Testis (tissue), 5 donors: ENCODE measurements around the gene CST8. TPM values are rescaled to one million over a fixed set of nuclear protein-coding genes. Genes with fewer than 3 reads are reported as not detected.
A peak's percentile ranks its signal among the peaks of the same experiment; 100 is the strongest.

ENCODE experiments used
- DNase-seq: peaks from one replicate; pipeline ENCODE4 v3.0.0-alpha.2; 2019
- H3K27ac ChIP-seq, 2 donors: fragments of 200-600 bp; sonication (generic); one replicate each; pipeline ENCODE4 v1.5.1; 2019
- H3K27me3 ChIP-seq: fragments of 200-600 bp; sonication (generic); one replicate; pipeline ENCODE4 v1.5.1; 2019
- H3K36me3 ChIP-seq: fragments of 200-600 bp; sonication (generic); one replicate; pipeline ENCODE4 v1.5.1; 2017; ENCODE audit warnings: low read depth; ENCODE audit errors: missing control alignments
- H3K4me1 ChIP-seq: fragments of 200-600 bp; sonication (generic); one replicate; pipeline ENCODE4 v1.5.1; 2019
- H3K4me3 ChIP-seq, 2 donors: fragments of 200-600 bp; sonication (generic); one replicate each; pipeline ENCODE4 v1.5.1; 2017 to 2019
- H3K9me3 ChIP-seq: fragments of 200-600 bp; sonication (generic); one replicate; pipeline ENCODE4 v1.5.1; 2017
- CTCF ChIP-seq, 3 experiments: fragments of 450-650 bp in 2 of 3; fragments of 200-600 bp in 1 of 3; sonication (generic) in 1 of 3; IDR thresholded peaks; one replicate each; pipeline ENCODE4 v1.5.1; 2016 to 2019; ENCODE audit warnings: antibody characterized with exemption in 3 of 3, mild to moderate bottlenecking in 2 of 3, moderate library complexity in 1 of 3
- POLR2A ChIP-seq: fragments of 450-650 bp; IDR thresholded peaks from one replicate; pipeline ENCODE4 v1.6.1; 2017; ENCODE audit warnings: antibody characterized with exemption, mild to moderate bottlenecking, moderate library complexity
- WGBS, 2 donors: methylation state at CpG; one replicate each; pipeline ENCODE4 v1.1.5; 2018; 5-methylcytosine and 5-hydroxymethylcytosine counted together
- intact Hi-C: fragments of 100-400 bp; cut with DNase I; formaldehyde crosslinking; loops from one replicate; pipeline ENCODE4 v1.15.1; 2023; ENCODE audit warnings: low total_unique reads
- long read RNA-seq, 2 donors: transcript quantifications; one replicate each; lab custom pipeline, GENCODE V29; 2026
- polyA plus RNA-seq: library from polyadenylated mRNA; stranded (reverse); fragments of 350-450 nt; fragmentation: Illumina TruSeq; extraction: RNeasy Lipid Tissue Mini Kit (QIAGEN cat#74804); gene quantifications from one replicate; pipeline ENCODE4 v1.2.3, GENCODE V29; 2014; ENCODE audit warnings: low read depth, low replicate concordance; ENCODE audit not compliant: insufficient read depth
- total RNA-seq, 2 donors: library from RNA; depleted of rRNA; stranded (reverse); fragments of >200 nt; gene quantifications; one replicate each; pipeline ENCODE4 v1.2.3, GENCODE V29; 2016

CST8 gene
- total RNA-seq, result 10 to 100 TPM in 1 of 2 donors, 1 to 10 TPM in 1; 9.0 to 14.3 TPM
- polyA plus RNA-seq, result 31.5 TPM
- long read RNA-seq, donor 1, result 0 reads
- long read RNA-seq, donor 2, result 0 reads

GRCh38 chr20:23490817-23491216 is at the start of gene CST8:
Gene CST8 (plus strand): TSS chr20:23491117. CDS start chr20:23491668, 551 bp downstream.
- H3K4me1 ChIP-seq, result no peaks in the 10 kb centered on the region
- intact Hi-C loops, result no loop called here
- H3K9me3 ChIP-seq, result no peaks in the 10 kb centered on the region
- no peak for DNase-seq
- H3K36me3 ChIP-seq, result no peaks in the 10 kb centered on the region
- H3K27ac ChIP-seq, result no peak within 1 kb of the TSS
- TF ChIP-seq CTCF (IDR thresholded peaks at IDR 0.05) (no peak), POLR2A (no peak)
- 93 to 96% methylated on average over 5 of the region's 5 CpGs for WGBS, 2 donors
- no peaks in the 10 kb centered on the region for H3K27me3 ChIP-seq
- no peak within 1 kb of the TSS for H3K4me3 ChIP-seq

- TF ChIP-seq POLR2A (no peak), CTCF (IDR thresholded peaks at IDR 0.05) (peak; percentile 73 to 90 (median 78))
- no peak overlapping the region for H3K4me3 ChIP-seq
- H3K4me1 ChIP-seq, result peaks cover 6% of the 10 kb centered on the region
- no peaks in the 10 kb centered on the region for H3K27me3 ChIP-seq
- no peak overlapping the region for H3K27ac ChIP-seq
- intact Hi-C loops, result loop anchor here (10.0 kb wide), 1 partner anchor 163 kb away; the partner anchor contains the start of gene CST9
- no peaks in the 10 kb centered on the region for H3K9me3 ChIP-seq
- 34% methylated on average over 8 of the region's 8 CpGs for WGBS, 2 donors
- H3K36me3 ChIP-seq, result no peaks in the 10 kb centered on the region
- DNase-seq, result peak; percentile 89
Measured at GRCh38 chr20:23441850-23442313, 49.0 kb upstream of the CST8 start.

GRCh38 chr20:23442436-23442835 is 48.5 kb upstream of the CST8 start:
- intact Hi-C loops, result loop anchor here (10.0 kb wide), 1 partner anchor 162 kb away; the partner anchor contains the start of gene CST9
- Histone ChIP-seq H3K4me3 (no peak overlapping the region), H3K27ac (no peak overlapping the region), H3K9me3 (no peaks in the 10 kb centered on the region), H3K27me3 (no peaks in the 10 kb centered on the region), H3K36me3 (no peaks in the 10 kb centered on the region), H3K4me1 (peaks cover 2% of the 10 kb centered on the region)
- TF ChIP-seq CTCF (IDR thresholded peaks at IDR 0.05) (no peak), POLR2A (no peak)
- DNase-seq, result no peak
- 80 to 91% methylated on average over 4 to 5 of the region's 5 CpGs for WGBS, 2 donors

- Histone ChIP-seq H3K27ac (no peak overlapping the region), H3K4me1 (peaks cover 2% of the 10 kb centered on the region), H3K9me3 (no peaks in the 10 kb centered on the region), H3K27me3 (no peaks in the 10 kb centered on the region), H3K4me3 (no peak overlapping the region), H3K36me3 (no peaks in the 10 kb centered on the region)
- TF ChIP-seq POLR2A (no peak), CTCF (IDR thresholded peaks at IDR 0.05) (no peak)
- intact Hi-C loops, result loop anchor here (10.0 kb wide), 1 partner anchor 160 kb away; the partner anchor contains the start of gene CST9
- 91 to 96% methylated on average over 4 of the region's 4 CpGs for WGBS, 2 donors
- no peak for DNase-seq
Measured at GRCh38 chr20:23444859-23445258, 46.1 kb upstream of the CST8 start.
